Skeletal muscle tissue (tissue), 4 donors: ENCODE results near the gene BORCS5. TPM values are rescaled to one million over a fixed set of nuclear protein-coding genes. Genes with fewer than 3 reads are reported as not detected.
"Not testable (repeated sequence)": the region's sequence is repeated elsewhere in the genome, so short reads cannot be mapped to it uniquely, and the experiment has no call there.

Source experiments
- H3K27ac ChIP-seq: one replicate; pipeline ENCODE4 v1.7.0; 2013; ENCODE audit warnings: mild to moderate bottlenecking, low read depth, low read length, inconsistent platforms
- H3K27me3 ChIP-seq, 3 donors: one replicate each; pipeline ENCODE4 v1.7.0; 2013; ENCODE audit warnings: low read length in 3 of 3; ENCODE audit not compliant: control insufficient read depth in 3 of 3, insufficient read depth in 3 of 3
- H3K36me3 ChIP-seq, 3 donors: one replicate each; pipeline ENCODE4 v1.7.0; 2013; ENCODE audit warnings: low read length in 3 of 3; ENCODE audit not compliant: control insufficient read depth in 3 of 3, insufficient read depth in 3 of 3
- H3K4me1 ChIP-seq, 3 donors: one replicate each; pipeline ENCODE4 v1.7.0; 2013; ENCODE audit warnings: low read length in 3 of 3, mild to moderate bottlenecking in 3 of 3; ENCODE audit not compliant: control insufficient read depth in 3 of 3, insufficient read depth in 3 of 3
- H3K4me3 ChIP-seq, 3 donors: one replicate each; pipeline ENCODE4 v1.7.0; 2013; ENCODE audit warnings: low read length in 3 of 3
- H3K9ac ChIP-seq, 3 donors: one replicate each; pipeline ENCODE4 v1.7.0; 2013; ENCODE audit warnings: low read length in 3 of 3, mild to moderate bottlenecking in 3 of 3, moderate library complexity in 2 of 3, low read depth in 1 of 3
- H3K9me3 ChIP-seq, 3 donors: one replicate each; pipeline ENCODE4 v1.7.0; 2013; ENCODE audit warnings: low read length in 3 of 3; ENCODE audit not compliant: control insufficient read depth in 3 of 3
- total RNA-seq: library from RNA; depleted of rRNA; stranded (reverse); fragments of >200 nt; gene quantifications from one replicate; pipeline ENCODE4 v1.2.3, GENCODE V29; 2014
- donor health status: Osteomylitis.

Gene BORCS5
- total RNA-seq, 1 donor from 2014 or later, result 19.3 TPM

DNA sequence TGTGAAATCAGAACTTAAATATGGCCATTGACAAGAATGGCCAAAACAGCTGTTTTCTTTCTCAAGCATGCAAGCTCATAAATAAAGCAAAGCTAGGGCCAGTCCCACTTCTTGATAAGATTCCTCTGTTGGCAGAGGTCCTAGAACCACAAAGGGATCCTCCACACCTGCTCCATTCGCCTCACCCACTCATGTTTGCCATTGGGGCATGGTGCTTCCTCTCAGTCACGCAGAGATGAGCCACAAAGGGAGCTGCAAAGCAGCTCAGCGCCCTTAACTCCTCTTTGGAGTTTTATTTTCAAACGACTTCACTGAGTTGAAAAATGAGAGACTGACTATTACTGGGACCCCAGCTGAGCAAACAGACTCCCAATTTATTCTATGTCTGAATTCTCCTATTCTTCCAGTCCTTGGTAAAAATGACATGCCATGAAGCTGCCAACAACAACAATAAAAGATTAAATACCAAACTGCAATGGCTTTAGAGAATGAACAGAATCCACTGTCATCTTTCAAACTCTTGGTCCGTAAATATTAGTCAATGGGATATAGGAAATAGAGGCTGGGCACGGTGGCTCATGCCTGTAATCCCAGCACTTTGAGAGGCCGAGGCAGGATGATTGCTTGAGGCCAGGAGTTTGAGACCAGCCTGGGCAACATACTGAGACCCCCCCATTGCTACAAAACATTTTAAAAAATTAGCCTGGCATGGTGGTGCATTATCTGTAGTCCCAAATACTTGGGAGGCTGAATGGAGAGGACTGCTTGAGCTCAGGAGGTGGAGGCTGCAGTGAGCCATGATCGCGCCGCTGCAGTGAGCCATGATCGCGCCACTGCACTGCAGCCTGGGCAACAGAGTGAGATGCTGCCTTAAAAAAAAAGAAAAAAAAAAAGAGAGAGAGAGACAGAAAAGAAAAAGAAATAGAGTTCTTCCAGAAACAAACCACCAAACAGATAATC lies 23.2 kb upstream of the BORCS5 start:
- Histone ChIP-seq H3K4me1 (peaks cover 0 to 6% (median 4%) of the 10 kb centered on the region in 3 donors), H3K9me3 (no peaks in the 10 kb centered on the region), H3K27ac (no peak overlapping the region), H3K4me3 (no peak overlapping the region), H3K36me3 (peaks cover 0 to 3% (median 3%) of the 10 kb centered on the region in 3 donors), H3K9ac (no peak overlapping the region), H3K27me3 (no peaks in the 10 kb centered on the region)

DNA sequence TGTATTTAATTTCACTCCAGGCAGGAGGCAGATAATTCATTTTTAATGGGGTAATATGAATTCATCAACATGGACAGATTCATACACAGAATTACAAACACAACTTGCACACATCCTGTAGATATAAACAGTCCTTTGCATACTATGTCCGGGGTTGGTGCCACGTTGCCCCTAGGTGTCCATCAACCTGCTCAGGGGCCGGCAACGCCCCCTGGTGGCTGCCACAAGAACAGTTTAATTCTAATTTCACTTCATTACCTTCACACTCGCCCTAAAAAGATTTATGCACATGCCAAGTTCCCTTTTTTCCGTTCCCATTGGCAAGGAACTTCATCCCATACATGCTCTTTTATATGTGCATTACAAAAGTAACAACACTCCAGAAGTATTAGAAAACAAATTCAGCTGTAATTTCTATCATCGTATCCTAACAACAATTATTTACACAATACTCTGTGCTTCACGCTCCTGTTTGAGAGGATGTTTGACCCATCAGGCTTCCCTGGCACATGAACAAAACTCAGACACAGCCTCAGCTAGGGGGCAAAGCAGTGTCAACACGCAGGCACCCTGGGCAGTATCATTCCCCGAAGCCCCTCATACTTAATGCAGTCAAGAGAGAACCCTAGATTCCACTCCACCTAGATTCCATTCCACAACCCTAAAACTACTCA lies 22.4 kb upstream of the BORCS5 start:
- Histone ChIP-seq H3K9ac (no peak overlapping the region), H3K27ac (no peak overlapping the region), H3K27me3 (no peaks in the 10 kb centered on the region), H3K36me3 (peaks cover 0 to 3% (median 3%) of the 10 kb centered on the region in 3 donors), H3K4me3 (peak overlapping the region in 1 of 3 donors; percentile 23), H3K4me1 (peaks cover 0 to 6% (median 4%) of the 10 kb centered on the region in 3 donors), H3K9me3 (no peaks in the 10 kb centered on the region)

GRCh38 chr12:12336049-12336411 lies 20.8 kb upstream of the BORCS5 start:
- H3K4me1 ChIP-seq, result peaks cover 0 to 6% (median 4%) of the 10 kb centered on the region in 3 donors
- no peak overlapping the region for H3K4me3 ChIP-seq
- H3K27me3 ChIP-seq, result no peaks in the 10 kb centered on the region
- H3K9ac ChIP-seq, result no peak overlapping the region
- H3K36me3 ChIP-seq, result no peaks in the 10 kb centered on the region
- H3K27ac ChIP-seq, result no peak overlapping the region
- no peaks in the 10 kb centered on the region for H3K9me3 ChIP-seq

DNA sequence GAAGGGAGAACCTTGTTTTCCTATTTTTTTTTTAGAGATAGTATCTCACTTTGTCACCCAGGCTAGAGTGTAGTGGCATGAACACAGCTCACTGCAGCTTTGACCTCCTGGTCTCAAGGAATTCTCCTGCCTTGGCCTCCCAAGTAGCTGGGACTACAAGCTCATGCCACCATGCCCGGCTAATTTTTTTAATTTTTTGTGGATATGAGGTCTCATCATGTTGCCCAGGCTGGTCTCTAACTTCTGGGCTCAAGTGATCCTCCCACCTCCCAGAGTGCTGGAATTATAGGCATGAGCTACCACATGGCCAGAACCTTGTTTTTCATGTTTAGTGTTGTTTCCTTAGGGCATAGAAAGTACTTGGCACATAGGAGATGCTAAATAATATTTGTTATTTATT lies 20.4 kb upstream of the BORCS5 start:
- Histone ChIP-seq H3K27ac (no peak overlapping the region), H3K36me3 (peaks cover 0 to under 1% (median 0%) of the 10 kb centered on the region in 3 donors), H3K9me3 (no peaks in the 10 kb centered on the region), H3K4me3 (no peak overlapping the region), H3K27me3 (no peaks in the 10 kb centered on the region), H3K9ac (no peak overlapping the region), H3K4me1 (peaks cover 0 to 6% (median 4%) of the 10 kb centered on the region in 3 donors)

DNA sequence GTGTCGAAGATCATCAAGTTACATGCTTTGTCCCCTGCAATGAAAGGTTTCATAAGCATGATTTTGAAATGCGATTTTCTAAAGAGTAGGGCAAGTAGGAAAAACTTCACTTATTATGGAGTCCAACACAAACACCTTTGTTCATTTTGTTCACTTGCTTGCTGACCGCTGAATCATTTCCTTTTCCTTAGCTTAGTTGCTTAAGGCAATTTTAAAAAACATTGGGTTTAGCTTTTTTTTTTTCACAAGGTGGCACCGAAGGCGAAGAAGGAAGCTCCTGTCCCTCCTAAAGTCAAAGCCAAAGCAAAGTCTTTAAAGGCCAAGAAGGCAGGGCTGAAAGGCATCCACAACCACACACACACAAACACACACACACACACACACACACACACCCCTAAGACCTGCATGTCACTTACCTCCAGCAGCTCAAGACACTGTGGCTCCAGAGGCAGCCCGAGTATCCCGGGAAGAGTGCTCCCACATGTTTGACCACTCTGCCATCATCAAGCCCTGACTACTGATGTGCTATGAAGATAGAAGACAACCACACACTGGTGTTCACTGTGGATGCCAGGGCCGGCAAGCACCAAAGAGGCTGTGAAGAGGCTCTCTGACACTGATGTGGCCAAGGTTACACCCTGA lies 18.2 kb upstream of the BORCS5 start:
- peaks cover 0 to 6% (median 4%) of the 10 kb centered on the region in 3 donors for H3K4me1 ChIP-seq
- no peaks in the 10 kb centered on the region for H3K27me3 ChIP-seq
- H3K4me3 ChIP-seq, result peak overlapping the region in 1 of 3 donors; percentile 31
- no peaks in the 10 kb centered on the region for H3K9me3 ChIP-seq
- no peak overlapping the region for H3K9ac ChIP-seq
- H3K36me3 ChIP-seq, result peaks cover 0 to 2% (median 0%) of the 10 kb centered on the region in 3 donors
- no peak overlapping the region for H3K27ac ChIP-seq

DNA sequence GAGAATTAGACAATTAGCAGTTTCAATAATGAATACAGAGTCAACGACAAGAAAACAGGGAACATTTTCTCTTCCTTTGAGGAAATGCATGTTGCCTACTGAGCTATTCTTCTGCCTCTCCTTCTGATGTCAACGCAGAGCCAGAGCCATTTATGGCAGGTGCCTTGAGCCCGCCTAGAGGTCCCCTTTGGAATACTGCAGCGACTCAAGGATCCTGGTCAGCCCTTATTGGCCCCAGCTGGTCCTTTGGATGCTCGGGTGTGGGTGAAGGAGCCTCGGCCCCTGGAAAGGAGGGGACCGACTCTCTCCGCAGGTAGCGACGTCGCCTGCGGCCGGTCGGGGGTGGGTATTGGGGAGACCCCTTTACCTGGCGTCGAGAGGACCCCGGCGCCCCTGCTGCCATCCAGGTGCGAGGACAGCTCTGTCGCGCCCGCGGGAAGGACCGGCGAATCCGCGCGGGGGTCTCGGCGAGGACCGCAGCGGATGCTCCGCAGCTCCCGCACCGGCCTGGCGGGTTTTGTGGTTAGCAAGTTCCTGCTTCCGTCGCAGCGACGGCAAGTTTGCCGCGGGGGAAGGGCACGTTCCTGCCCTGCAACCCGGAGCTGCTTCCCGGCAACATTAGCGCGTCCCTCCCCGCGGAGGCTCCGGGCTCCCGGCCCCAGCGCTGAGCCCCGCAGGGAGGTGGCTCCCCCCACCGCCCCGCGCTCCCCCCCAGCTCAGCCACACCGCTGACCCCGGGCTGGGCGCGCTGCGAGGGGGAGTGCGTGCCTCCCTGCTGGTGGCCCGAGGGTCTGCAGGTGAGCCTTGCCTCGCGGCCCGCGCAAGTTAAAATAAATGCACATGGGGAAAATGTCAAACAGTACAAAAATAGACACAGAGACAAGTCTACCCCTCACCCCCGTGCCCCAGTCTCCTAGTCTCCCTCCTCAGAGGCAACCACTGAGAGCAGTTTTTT lies 6.9 kb upstream of the BORCS5 start, which contains the start of gene MANSC1:
Gene MANSC1 (minus strand): TSS at position 532 of the 955 bp plus-strand sequence. CDS start 6,928 bp downstream, outside the sequence.
- H3K9ac ChIP-seq, result peak within 1 kb of the TSS; percentile 61 to 73 (median 67)
- H3K9me3 ChIP-seq, result no peaks in the 10 kb centered on the region
- peak within 1 kb of the TSS; percentile 75 to 80 (median 75) for H3K4me3 ChIP-seq
- no peaks in the 10 kb centered on the region for H3K27me3 ChIP-seq
- peak within 1 kb of the TSS; percentile 4 for H3K27ac ChIP-seq
- H3K4me1 ChIP-seq, result peaks cover 0 to 6% (median 6%) of the 10 kb centered on the region in 3 donors
- no peaks in the 10 kb centered on the region for H3K36me3 ChIP-seq

DNA sequence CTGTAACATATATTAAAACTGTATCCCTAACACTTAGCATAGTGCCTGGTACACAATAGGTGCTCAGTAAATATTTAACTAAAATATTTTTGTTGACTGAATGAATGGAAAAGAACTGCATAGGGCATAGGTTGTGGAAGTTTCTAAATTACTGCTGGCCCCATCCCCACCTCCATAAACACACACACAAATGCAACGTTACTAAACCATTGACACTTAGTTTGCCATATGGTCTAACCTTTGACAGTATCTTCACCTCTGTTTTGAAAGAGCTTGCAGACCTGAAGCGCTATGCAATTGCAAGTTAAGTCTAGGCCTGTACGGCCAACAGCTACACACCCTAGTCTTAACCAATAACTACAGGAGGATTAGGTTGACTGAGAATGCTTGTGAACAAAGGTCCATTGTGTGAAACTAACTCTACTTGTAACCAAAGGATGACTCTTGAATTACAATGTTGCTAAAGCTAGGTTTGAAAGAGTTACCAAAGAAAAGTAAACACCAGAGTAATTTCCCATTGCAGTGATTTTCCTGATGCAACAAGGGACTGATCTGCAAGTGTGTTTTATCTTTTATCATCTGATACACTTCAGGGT lies 5.9 kb upstream of the BORCS5 start:
- Histone ChIP-seq H3K4me3 (no peak overlapping the region), H3K9ac (no peak overlapping the region), H3K9me3 (no peaks in the 10 kb centered on the region), H3K4me1 (peaks cover 0 to 6% (median 6%) of the 10 kb centered on the region in 3 donors), H3K27me3 (no peaks in the 10 kb centered on the region), H3K36me3 (no peaks in the 10 kb centered on the region), H3K27ac (no peak overlapping the region)

GRCh38 chr12:12351468-12352185 lies 5.3 kb upstream of the BORCS5 start:
- not testable (repeated sequence) for H3K9ac ChIP-seq, H3K27ac ChIP-seq, H3K9me3 ChIP-seq, H3K4me1 ChIP-seq, H3K36me3 ChIP-seq, H3K4me3 ChIP-seq, H3K27me3 ChIP-seq
